Suprapubic skin (tissue), 4 donors: ENCODE data around the gene NADSYN1. TPM values are rescaled to one million over a fixed set of nuclear protein-coding genes. Genes with fewer than 3 reads are reported as not detected.
"Not testable (repeated sequence)": the region's sequence is repeated elsewhere in the genome, so short reads cannot be mapped to it uniquely, and the experiment has no call there.

ENCODE experiments used
- DNase-seq, 2 donors: peaks; one replicate each; pipeline ENCODE4 v3.0.0-alpha.2; 2019; ENCODE audit warnings: low spot score in 2 of 2
- H3K27ac ChIP-seq: fragments of 200-600 bp; sonication (generic); one replicate; pipeline ENCODE4 v1.5.1; 2019
- H3K27me3 ChIP-seq: fragments of 200-600 bp; sonication (generic); one replicate; pipeline ENCODE4 v1.5.1; 2019
- H3K36me3 ChIP-seq: fragments of 200-600 bp; sonication (generic); one replicate; pipeline ENCODE4 v1.5.1; 2019
- H3K4me1 ChIP-seq: fragments of 200-600 bp; sonication (generic); one replicate; pipeline ENCODE4 v1.5.1; 2019
- H3K4me3 ChIP-seq: fragments of 200-600 bp; sonication (generic); one replicate; pipeline ENCODE4 v1.5.1; 2019; ENCODE audit warnings: mild to moderate bottlenecking
- H3K9me3 ChIP-seq: fragments of 200-600 bp; sonication (generic); one replicate; pipeline ENCODE4 v1.5.1; 2019
- EP300 ChIP-seq: sonication (generic); formaldehyde crosslinking; IDR thresholded peaks from one replicate; pipeline ENCODE4 v1.6.1; 2017; ENCODE audit warnings: antibody characterized with exemption
- POLR2A ChIP-seq, 2 donors: fragments of 450-650 bp; IDR thresholded peaks; one replicate each; pipeline ENCODE4 v1.6.1; 2017; ENCODE audit warnings: antibody characterized with exemption in 2 of 2, mild to moderate bottlenecking in 2 of 2, moderate library complexity in 2 of 2
- POLR2AphosphoS5 ChIP-seq, 3 donors: sonication (generic); formaldehyde crosslinking; IDR thresholded peaks; one replicate each; pipeline ENCODE4 v1.6.1; 2017; ENCODE audit warnings: antibody characterized with exemption in 3 of 3
- WGBS: methylation state at CpG from one replicate; pipeline ENCODE4 v1.1.5; 2018; 5-methylcytosine and 5-hydroxymethylcytosine counted together
- total RNA-seq, 4 donors: library from RNA; depleted of rRNA; stranded (reverse); fragments of >200 nt; gene quantifications; one replicate each; pipeline ENCODE4 v1.1.0, GENCODE V29; 2016
- TF ChIP-seq, protein P1 (sequence below), 2 donors: fragments of 200-600 bp in 1 of 2; fragments of 450-650 bp in 1 of 2; sonication (generic) in 1 of 2; IDR thresholded peaks; one replicate each; pipeline ENCODE4 v1.5.1; 2016 to 2019; ENCODE audit warnings: antibody characterized with exemption in 2 of 2, mild to moderate bottlenecking in 1 of 2, moderate library complexity in 1 of 2

NADSYN1 gene
- total RNA-seq, 4 donors from 2014 or later: 51.5 to 120 (median 61.3) TPM

DNA sequence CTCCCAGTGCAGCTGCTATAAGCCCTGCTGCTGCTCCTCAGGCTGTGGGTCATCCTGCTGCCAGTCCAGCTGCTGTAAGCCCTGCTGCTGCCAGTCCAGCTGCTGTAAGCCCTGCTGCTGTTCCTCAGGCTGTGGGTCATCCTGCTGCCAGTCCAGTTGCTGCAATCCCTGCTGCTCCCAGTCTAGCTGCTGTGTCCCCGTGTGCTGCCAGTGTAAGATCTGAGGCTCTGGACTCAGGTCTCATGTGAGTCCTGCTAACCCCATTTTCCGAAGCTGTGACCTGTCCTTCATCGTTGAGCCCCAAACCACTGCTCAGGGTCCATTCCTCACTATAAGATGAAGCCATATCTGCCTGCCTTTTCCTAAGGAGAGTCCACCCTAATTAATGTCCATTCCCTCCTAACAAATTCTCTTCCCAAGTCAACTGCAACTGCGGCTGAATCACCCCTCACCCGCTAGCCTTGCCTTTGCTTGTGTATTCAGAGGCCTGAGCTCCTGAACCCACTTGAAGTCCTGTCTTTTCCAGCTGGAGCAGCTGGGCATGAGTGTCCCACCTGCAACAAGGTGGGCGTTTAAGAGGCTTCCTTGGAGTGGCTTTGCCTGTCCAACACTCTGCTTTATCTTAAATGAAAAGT lies 74.7 kb downstream of the NADSYN1 start:
- no peaks in the 10 kb centered on the region for H3K9me3 ChIP-seq
- H3K4me1 ChIP-seq: no peaks in the 10 kb centered on the region
- no peak for DNase-seq
- H3K27ac ChIP-seq: no peak overlapping the region
- H3K36me3 ChIP-seq: no peaks in the 10 kb centered on the region
- H3K4me3 ChIP-seq: no peak overlapping the region
- no peaks in the 10 kb centered on the region for H3K27me3 ChIP-seq
- WGBS: 94% methylated on average over 6 of the region's 6 CpGs
- TF ChIP-seq POLR2A (IDR thresholded peaks at IDR 0.05) (no peak), POLR2AphosphoS5 (IDR thresholded peaks at IDR 0.05) (no peak), EP300 (no peak)

DNA sequence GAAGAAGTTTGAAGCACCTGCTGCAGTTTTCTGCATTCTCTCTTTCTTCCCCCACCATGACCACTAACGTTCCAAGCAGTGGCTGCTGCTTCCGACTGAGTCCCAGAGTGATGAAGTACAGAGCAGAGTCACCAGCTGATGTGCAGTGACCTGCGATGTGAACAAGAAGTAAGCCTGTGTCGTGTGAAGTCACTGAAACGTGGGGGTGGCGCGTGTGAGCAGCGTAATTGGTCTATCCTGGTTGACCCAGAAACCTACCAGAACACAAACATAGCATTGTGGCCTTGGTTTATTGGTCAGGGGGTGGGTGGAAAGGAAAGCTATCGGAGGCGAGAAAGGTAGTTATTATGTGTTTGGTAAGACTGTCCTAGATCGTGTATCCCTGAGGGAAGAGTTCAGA lies 77.6 kb downstream of the NADSYN1 start:
- Histone ChIP-seq H3K36me3 (no peaks in the 10 kb centered on the region), H3K4me1 (no peaks in the 10 kb centered on the region), H3K9me3 (no peaks in the 10 kb centered on the region), H3K27ac (no peak overlapping the region), H3K27me3 (no peaks in the 10 kb centered on the region), H3K4me3 (no peak overlapping the region)
- 87% methylated on average over 11 of the region's 11 CpGs for whole genome bisulfite sequencing
- TF ChIP-seq POLR2AphosphoS5 (IDR thresholded peaks at IDR 0.05) (no peak), EP300 (no peak), POLR2A (IDR thresholded peaks at IDR 0.05) (no peak)
- TF ChIP-seq, protein P1, sequence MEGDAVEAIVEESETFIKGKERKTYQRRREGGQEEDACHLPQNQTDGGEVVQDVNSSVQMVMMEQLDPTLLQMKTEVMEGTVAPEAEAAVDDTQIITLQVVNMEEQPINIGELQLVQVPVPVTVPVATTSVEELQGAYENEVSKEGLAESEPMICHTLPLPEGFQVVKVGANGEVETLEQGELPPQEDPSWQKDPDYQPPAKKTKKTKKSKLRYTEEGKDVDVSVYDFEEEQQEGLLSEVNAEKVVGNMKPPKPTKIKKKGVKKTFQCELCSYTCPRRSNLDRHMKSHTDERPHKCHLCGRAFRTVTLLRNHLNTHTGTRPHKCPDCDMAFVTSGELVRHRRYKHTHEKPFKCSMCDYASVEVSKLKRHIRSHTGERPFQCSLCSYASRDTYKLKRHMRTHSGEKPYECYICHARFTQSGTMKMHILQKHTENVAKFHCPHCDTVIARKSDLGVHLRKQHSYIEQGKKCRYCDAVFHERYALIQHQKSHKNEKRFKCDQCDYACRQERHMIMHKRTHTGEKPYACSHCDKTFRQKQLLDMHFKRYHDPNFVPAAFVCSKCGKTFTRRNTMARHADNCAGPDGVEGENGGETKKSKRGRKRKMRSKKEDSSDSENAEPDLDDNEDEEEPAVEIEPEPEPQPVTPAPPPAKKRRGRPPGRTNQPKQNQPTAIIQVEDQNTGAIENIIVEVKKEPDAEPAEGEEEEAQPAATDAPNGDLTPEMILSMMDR (IDR thresholded peaks at IDR 0.05): no peak
- no peak for DNase-seq

DNA sequence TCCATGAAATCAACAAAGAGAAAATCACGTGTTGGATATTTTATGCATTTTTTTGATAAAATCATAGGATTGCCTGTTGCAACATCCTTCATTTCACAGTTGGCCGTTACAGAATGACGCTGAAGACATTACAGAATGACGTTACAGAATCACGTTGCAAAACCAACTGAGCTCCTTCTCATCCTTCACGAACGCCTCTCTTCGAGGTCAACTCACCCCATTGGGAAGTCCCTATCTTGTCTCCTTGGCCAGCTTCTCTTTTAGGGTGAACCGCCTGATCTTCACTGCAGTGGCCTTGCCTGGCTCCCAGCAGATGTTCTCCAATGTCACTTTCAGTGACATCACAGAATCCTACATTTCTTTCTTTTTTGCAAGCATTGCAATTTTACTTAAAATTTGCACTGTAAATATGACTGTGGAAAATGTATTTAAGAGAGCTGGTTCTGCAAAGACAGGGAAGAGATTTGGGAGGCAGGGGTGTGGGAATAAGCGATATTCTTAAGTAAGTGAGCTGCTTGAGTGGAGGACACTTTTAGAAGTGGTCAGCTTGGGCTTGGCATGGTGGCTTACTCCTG lies 79.1 kb downstream of the NADSYN1 start:
- WGBS: 75% methylated on average over 10 of the region's 10 CpGs
- TF ChIP-seq EP300: no peak
- TF ChIP-seq, protein P1 (IDR thresholded peaks at IDR 0.05): no peak
- no peak for TF ChIP-seq POLR2A (IDR thresholded peaks at IDR 0.05)
- TF ChIP-seq POLR2AphosphoS5 (IDR thresholded peaks at IDR 0.05): no peak

DNA sequence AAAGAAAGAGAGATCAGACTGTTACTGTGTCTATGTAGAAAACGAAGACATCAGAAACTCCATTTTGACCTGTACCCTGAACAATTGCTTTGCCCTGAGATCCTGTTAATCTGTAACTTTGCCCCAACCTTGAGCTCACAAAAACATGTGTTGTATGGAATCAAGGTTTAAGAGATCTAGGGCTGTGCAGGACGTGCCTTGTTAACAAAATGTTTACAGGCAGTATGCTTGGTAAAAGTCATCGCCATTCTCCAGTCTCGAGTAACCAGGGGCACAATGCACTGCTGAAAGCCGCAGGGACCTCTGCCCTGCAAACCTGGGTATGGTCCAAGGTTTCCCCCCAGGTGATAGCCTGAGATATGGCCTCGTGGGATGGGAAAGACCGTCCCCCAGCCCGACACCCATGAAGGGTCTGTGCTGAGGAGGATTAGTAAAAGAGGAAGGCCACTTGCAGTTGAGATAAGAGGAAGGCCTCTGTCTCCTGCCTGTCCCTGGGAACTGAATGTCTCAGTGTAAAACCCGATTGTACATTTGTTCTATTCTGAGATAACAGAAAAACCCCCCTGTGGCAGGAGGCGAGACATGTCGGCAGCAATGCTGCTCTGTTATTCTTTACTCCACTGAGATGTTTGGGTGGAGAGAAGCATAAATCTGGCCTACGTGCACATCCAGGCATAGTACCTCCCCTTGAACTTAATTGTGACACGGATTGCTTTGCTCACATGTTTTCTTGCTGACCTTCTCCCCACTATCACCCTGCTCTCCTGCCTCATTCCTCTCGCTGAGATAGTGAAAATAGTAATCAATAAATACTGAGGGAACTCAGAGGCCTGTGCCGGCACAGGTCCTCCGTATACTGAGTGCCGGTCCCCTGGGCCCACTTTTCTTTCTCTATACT lies 82.0 kb downstream of the NADSYN1 start:
- whole genome bisulfite sequencing: 76% methylated on average over 17 of the region's 17 CpGs
- not testable (repeated sequence) for H3K27me3 ChIP-seq

More for the DNA sequence above, 79.1 kb downstream of the NADSYN1 start:
- Histone ChIP-seq H3K4me1 (no peaks in the 10 kb centered on the region), H3K27me3 (no peaks in the 10 kb centered on the region), H3K4me3 (no peak overlapping the region), H3K9me3 (no peaks in the 10 kb centered on the region), H3K27ac (no peak overlapping the region), H3K36me3 (no peaks in the 10 kb centered on the region)
- no peak for DNase-seq

DNA sequence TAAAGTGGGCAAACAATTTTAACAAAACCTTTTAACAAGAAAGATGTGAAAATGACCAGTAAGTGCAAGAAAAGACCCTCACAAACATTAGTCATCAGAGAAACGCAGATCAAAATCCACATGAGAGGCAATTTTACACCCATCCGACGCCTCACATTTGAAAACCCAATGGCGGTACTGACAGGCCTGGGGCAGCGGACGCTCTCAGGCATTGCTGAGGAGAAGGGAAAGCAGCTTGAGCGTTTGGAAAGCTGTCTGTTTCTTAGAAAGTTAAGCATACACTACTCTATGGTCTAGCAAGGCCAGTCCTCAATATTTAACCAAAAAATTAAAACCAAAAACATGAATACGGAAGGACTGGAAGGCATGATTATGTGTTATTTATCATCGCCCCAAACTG lies 82.8 kb downstream of the NADSYN1 start:
- no peaks in the 10 kb centered on the region for H3K27me3 ChIP-seq
- TF ChIP-seq EP300: no peak
- H3K4me3 ChIP-seq: no peak overlapping the region
- H3K4me1 ChIP-seq: no peaks in the 10 kb centered on the region
- H3K9me3 ChIP-seq: no peaks in the 10 kb centered on the region
- no peak overlapping the region for H3K27ac ChIP-seq
- no peaks in the 10 kb centered on the region for H3K36me3 ChIP-seq
- 90% methylated on average over 9 of the region's 9 CpGs for WGBS
- DNase-seq: no peak

More for the DNA sequence above, 82.0 kb downstream of the NADSYN1 start:
- DNase-seq, H3K4me3 ChIP-seq, H3K4me1 ChIP-seq, H3K27ac ChIP-seq, H3K36me3 ChIP-seq, H3K9me3 ChIP-seq: not testable (repeated sequence)

DNA sequence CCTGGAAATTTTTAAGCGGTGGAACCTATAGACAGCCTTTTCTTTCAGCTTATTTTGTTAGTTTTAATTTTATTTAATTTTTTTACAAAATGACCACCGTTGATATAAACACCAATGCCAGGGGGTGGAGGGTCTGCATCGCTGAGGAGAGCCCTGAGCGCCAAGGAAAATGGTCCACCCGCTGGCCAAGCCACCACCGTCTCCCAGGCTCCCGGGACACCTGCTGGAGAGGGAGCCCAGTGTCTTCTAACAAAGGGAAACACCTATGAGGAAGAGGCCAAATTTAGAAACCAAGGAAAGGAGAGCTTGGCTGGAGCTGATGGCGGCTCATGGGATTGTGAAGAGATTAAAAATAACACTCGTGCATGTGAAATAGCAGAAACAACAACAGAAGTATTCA lies 84.5 kb downstream of the NADSYN1 start:
- Histone ChIP-seq H3K36me3 (no peaks in the 10 kb centered on the region), H3K27me3 (no peaks in the 10 kb centered on the region), H3K9me3 (no peaks in the 10 kb centered on the region), H3K4me1 (no peaks in the 10 kb centered on the region), H3K27ac (no peak overlapping the region), H3K4me3 (no peak overlapping the region)
- TF ChIP-seq POLR2AphosphoS5 (IDR thresholded peaks at IDR 0.05) (no peak), EP300 (no peak), POLR2A (IDR thresholded peaks at IDR 0.05) (no peak)
- TF ChIP-seq, protein P1 (IDR thresholded peaks at IDR 0.05): no peak
- WGBS: 84% methylated on average over 9 of the region's 9 CpGs
- no peak for DNase-seq

DNA sequence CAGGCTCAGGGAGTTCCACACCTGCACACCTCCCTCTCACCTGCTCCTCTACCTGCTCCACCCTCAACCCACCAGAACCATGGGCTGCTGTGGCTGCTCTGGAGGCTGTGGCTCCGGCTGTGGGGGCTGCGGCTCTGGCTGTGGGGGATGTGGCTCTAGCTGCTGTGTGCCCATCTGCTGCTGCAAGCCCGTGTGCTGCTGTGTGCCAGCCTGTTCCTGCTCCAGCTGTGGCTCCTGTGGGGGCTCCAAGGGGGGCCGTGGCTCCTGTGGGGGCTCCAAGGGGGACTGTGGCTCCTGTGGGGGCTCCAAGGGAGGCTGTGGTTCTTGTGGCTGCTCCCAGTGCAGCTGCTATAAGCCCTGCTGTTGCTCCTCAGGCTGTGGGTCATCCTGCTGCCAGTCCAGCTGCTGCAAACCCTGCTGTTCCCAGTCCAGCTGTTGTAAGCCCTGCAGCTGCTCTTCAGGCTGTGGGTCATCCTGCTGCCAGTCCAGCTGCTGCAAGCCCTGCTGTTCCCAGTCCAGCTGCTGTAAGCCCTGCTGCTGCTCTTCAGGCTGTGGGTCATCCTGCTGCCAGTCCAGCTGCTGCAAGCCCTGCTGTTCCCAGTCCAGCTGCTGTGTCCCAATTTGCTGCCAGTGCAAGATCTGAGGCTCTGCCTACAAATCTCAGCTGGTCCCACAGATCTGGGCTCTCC lies 85.1 kb downstream of the NADSYN1 start, which contains the start of gene KRTAP5-8:
TSS of gene KRTAP5-8 (plus strand) at position 49 of the 689 bp plus-strand sequence. CDS start at position 80, 31 bp downstream.
- DNase-seq, H3K27me3 ChIP-seq, H3K4me1 ChIP-seq, H3K36me3 ChIP-seq, H3K9me3 ChIP-seq, H3K27ac ChIP-seq, H3K4me3 ChIP-seq: not testable (repeated sequence)
- 72% methylated on average over 2 of the region's 4 CpGs for WGBS
